CD14-positive monocyte (primary cell): ENCODE data around the gene TNNT2. TPM values are rescaled to one million over a fixed set of nuclear protein-coding genes. Genes with fewer than 3 reads are reported as not detected.

Source experiments
- DNase-seq, 3 donors: peaks; one replicate each; pipeline ENCODE4 v3.0.0-alpha.2; 2011 to 2022
- H2AFZ ChIP-seq: 2 replicates; pipeline ENCODE4 v1.6.0; 2012; ENCODE audit warnings: mild to moderate bottlenecking, low read depth, low read length, inconsistent platforms; ENCODE audit not compliant: insufficient read depth, poor library complexity, severe bottlenecking
- H3K27ac ChIP-seq, 2 donors: 1 replicate in 1 of 2; 2 replicates in 1 of 2; pipeline ENCODE4 v1.5.1; 2012 to 2013; ENCODE audit warnings: low read length in 2 of 2, control low read depth in 1 of 2, inconsistent platforms in 1 of 2, low read depth in 1 of 2, mild to moderate bottlenecking in 1 of 2
- H3K27me3 ChIP-seq, 2 donors: one replicate each; pipeline versions ENCODE4 v1.6.0 to v1.6.1; 2011 to 2013; ENCODE audit warnings: low read length in 2 of 2; ENCODE audit not compliant: control insufficient read depth in 2 of 2, insufficient read depth in 2 of 2
- H3K36me3 ChIP-seq, 2 donors: replicated peaks in 1 of 2; 1 replicate in 1 of 2; 2 replicates in 1 of 2; pipeline versions ENCODE4 v1.5.1 to v1.6.1; 2012 to 2013; ENCODE audit warnings: low read length in 2 of 2, control low read depth in 1 of 2, inconsistent platforms in 1 of 2, mild to moderate bottlenecking in 1 of 2; ENCODE audit not compliant: insufficient read depth in 2 of 2, control insufficient read depth in 1 of 2
- H3K4me1 ChIP-seq, 2 donors: 1 replicate in 1 of 2; 2 replicates in 1 of 2; pipeline versions ENCODE4 v1.5.1 to v1.6.1; 2012 to 2013; ENCODE audit warnings: low read length in 2 of 2, control low read depth in 1 of 2, inconsistent platforms in 1 of 2, mild to moderate bottlenecking in 1 of 2, moderate library complexity in 1 of 2; ENCODE audit not compliant: insufficient read depth in 2 of 2, control insufficient read depth in 1 of 2
- H3K4me2 ChIP-seq: replicated peaks from 2 replicates; pipeline ENCODE3; 2012; ENCODE audit warnings: low read length, moderate library complexity, mild to moderate bottlenecking; ENCODE audit not compliant: poor library complexity, severe bottlenecking; ENCODE audit errors: extremely low read depth
- H3K4me3 ChIP-seq, 3 experiments: fragments of 200-600 bp in 1 of 3; sonication (generic) in 1 of 3; replicated peaks in 1 of 3; 1 replicate in 2 of 3; 2 replicates in 1 of 3; pipeline ENCODE4 v1.5.1; 2011 to 2013; ENCODE audit warnings: low read length in 3 of 3, mild to moderate bottlenecking in 3 of 3, control low read depth in 2 of 3, low read depth in 2 of 3, inconsistent platforms in 1 of 3, moderate library complexity in 1 of 3
- H3K79me2 ChIP-seq: 2 replicates; pipeline ENCODE4 v1.6.0; 2012; ENCODE audit warnings: mild to moderate bottlenecking, control low read depth, inconsistent platforms, low read length, moderate library complexity; ENCODE audit not compliant: insufficient read depth
- H3K9ac ChIP-seq: 2 replicates; pipeline ENCODE4 v1.6.0; 2017; ENCODE audit warnings: low read length, mild to moderate bottlenecking; ENCODE audit not compliant: insufficient read depth, poor library complexity, severe bottlenecking
- H3K9me3 ChIP-seq, 2 donors: replicated peaks in 1 of 2; 1 replicate in 1 of 2; 2 replicates in 1 of 2; pipeline versions ENCODE4 v1.5.1 to v1.6.1; 2012 to 2013; ENCODE audit warnings: low read length in 2 of 2, control low read depth in 1 of 2; ENCODE audit not compliant: control insufficient read depth in 1 of 2, insufficient read depth in 1 of 2
- H4K20me1 ChIP-seq: 2 replicates; pipeline ENCODE4 v1.6.0; 2012; ENCODE audit warnings: mild to moderate bottlenecking, low read length, control low read depth, moderate library complexity; ENCODE audit not compliant: insufficient read depth
- H3K27ac Mint-ChIP-seq, 7 donors: one replicate each; pipeline ENCODE4 v1.8.0; 2020; ENCODE audit warnings: mild to moderate bottlenecking in 7 of 7, mixed read lengths in 7 of 7, moderate library complexity in 6 of 7, inconsistent platforms in 2 of 7
- H3K27me3 Mint-ChIP-seq, 3 donors: one replicate each; pipeline ENCODE4 v1.8.0; 2021 to 2022; ENCODE audit warnings: low read depth in 3 of 3, mild to moderate bottlenecking in 3 of 3, mixed read lengths in 3 of 3, moderate library complexity in 3 of 3, inconsistent platforms in 1 of 3
- H3K36me3 Mint-ChIP-seq, 2 donors: one replicate each; pipeline ENCODE4 v1.8.0; 2020; ENCODE audit warnings: mixed read lengths in 2 of 2, inconsistent platforms in 1 of 2, mild to moderate bottlenecking in 1 of 2
- H3K4me1 Mint-ChIP-seq: one replicate; pipeline ENCODE4 v1.8.0; 2020; ENCODE audit warnings: mild to moderate bottlenecking, mixed read lengths
- H3K4me3 Mint-ChIP-seq, 2 donors: one replicate each; pipeline ENCODE4 v1.8.0; 2020; ENCODE audit warnings: mild to moderate bottlenecking in 2 of 2, mixed read lengths in 2 of 2, moderate library complexity in 1 of 2
- H3K9me3 Mint-ChIP-seq, 7 donors: one replicate each; pipeline ENCODE4 v1.8.0; 2020 to 2022; ENCODE audit warnings: mixed read lengths in 7 of 7, mild to moderate bottlenecking in 6 of 7, moderate library complexity in 6 of 7, inconsistent platforms in 2 of 7
- CTCF ChIP-seq: fragments of 200-600 bp; IDR thresholded peaks from one replicate; pipeline ENCODE4 v1.8.0; 2022; ENCODE audit warnings: antibody characterized with exemption, mild to moderate bottlenecking
- WGBS: methylation state at CpG from one replicate; pipeline ENCODE4 v1.1.5; 2013; ENCODE audit warnings: missing lambda C conversion rate; ENCODE audit not compliant: insufficient coverage; 5-methylcytosine and 5-hydroxymethylcytosine counted together
- intact Hi-C, 2 donors: fragments of 100-400 bp; cut with micrococcal nuclease; formaldehyde crosslinking; loops; one replicate each; pipeline versions ENCODE4 v1.15.0 to v1.15.1; 2023
- polyA plus RNA-seq, 3 donors: library from polyadenylated mRNA; depleted of rRNA in 1 of 3; unstranded in 2 of 3; stranded (reverse) in 1 of 3; fragments of 300-500 nt in 2 of 3; fragments of >200 nt in 1 of 3; fragmentation: Illumina TruSeq in 2 of 3; gene quantifications; 1 replicate in 2 of 3; 2 replicates in 1 of 3; pipeline ENCODE4 v1.2.3, GENCODE V29; 2012 to 2021

Gene TNNT2
- polyA plus RNA-seq, 3 donors: not detected

- Mint-ChIP-seq H3K9me3 (peaks cover 0 to 7% (median 3%) of the 10 kb centered on the region in 7 donors), H3K4me1 (no peaks in the 10 kb centered on the region)
Measured at GRCh38 chr1:201345081-201345355, 32.5 kb downstream of the TNNT2 start.

DNA sequence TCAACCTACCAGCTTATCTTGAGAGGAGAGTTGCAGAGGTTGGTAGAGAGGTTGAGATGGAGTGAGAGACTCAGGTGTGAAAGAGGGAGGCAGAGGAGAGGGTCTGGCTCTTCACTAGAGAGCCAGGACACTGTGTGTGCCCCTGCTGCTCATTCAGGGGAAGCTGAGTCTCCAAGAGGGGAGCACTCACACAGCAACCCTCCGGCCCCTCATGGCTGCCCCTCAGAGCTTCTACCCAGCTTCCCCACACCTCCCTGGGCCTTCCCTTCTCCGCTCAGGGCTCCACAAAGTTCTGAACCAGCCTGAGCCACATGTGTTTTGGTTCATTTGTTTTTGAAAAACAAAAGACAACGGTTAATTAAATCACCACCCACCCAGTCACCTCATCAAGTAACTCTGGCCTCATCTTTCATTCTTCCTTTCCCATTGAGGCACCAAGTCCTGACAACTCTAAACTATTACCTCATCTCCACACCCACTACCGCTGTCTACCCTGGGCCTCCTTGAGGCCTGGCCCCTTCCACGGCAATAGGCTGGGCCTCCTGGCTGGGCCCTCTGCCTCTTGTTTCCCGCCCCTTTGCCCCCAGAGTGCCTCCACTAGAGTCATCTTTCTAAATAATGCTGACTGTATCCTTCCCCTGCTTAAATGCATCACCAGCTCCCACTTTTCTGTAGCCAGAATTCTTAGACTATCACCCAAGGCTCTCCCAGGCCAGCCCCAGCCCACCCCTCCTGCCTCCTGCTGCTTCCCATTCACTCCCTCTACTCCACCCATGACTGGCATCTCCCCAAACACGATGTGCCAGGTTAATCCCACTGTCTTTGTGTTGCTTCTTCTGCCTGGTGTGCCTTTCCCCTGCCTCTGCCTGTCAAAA, 33.0 kb downstream of the TNNT2 start:
- H3K36me3 Mint-ChIP-seq: no peaks in the 10 kb centered on the region
- Histone ChIP-seq H3K27ac (no peak overlapping the region), H3K4me2 (no peak overlapping the region), H3K27me3 (peaks cover 0 to 9% of the 10 kb centered on the region in 2 donors), H2AFZ (no peak overlapping the region), H3K9me3 (no peaks in the 10 kb centered on the region), H3K79me2 (no peaks in the 10 kb centered on the region), H3K4me3 (no peak overlapping the region), H3K9ac (no peak overlapping the region), H3K36me3 (no peaks in the 10 kb centered on the region), H3K4me1 (no peaks in the 10 kb centered on the region), H4K20me1 (no peaks in the 10 kb centered on the region)
- no peak for DNase-seq
- no peak for TF ChIP-seq CTCF
- H3K4me1 Mint-ChIP-seq: no peaks in the 10 kb centered on the region
- intact Hi-C loops: no loop called here
- WGBS: 71% methylated on average over 5 of the region's 7 CpGs
- H3K9me3 Mint-ChIP-seq: peaks cover 0 to 7% (median 3%) of the 10 kb centered on the region in 7 donors
- peaks cover 7 to 22% (median 11%) of the 10 kb centered on the region in 3 donors for H3K27me3 Mint-ChIP-seq
- peak overlapping the region in 1 of 7 donors; percentile 64 for H3K27ac Mint-ChIP-seq
- H3K4me3 Mint-ChIP-seq: no peak overlapping the region

More at GRCh38 chr1:201345081-201345355, 32.5 kb downstream of the TNNT2 start:
- no peaks in the 10 kb centered on the region for H3K9me3 ChIP-seq
- H3K4me2 ChIP-seq: no peak overlapping the region
- no peak for TF ChIP-seq CTCF
- H3K4me1 ChIP-seq: no peaks in the 10 kb centered on the region
- Mint-ChIP-seq H3K27me3 (peaks cover 7 to 22% (median 9%) of the 10 kb centered on the region in 3 donors), H3K27ac (peak overlapping the region in 1 of 7 donors; percentile 64), H3K4me3 (no peak overlapping the region), H3K36me3 (no peaks in the 10 kb centered on the region)
- no peak for DNase-seq
- H3K27ac ChIP-seq: no peak overlapping the region
- H3K79me2 ChIP-seq: no peaks in the 10 kb centered on the region
- H3K36me3 ChIP-seq: no peaks in the 10 kb centered on the region
- H3K27me3 ChIP-seq: peaks cover 0 to 9% of the 10 kb centered on the region in 2 donors
- WGBS: 98% methylated on average over 4 of the region's 5 CpGs
- H4K20me1 ChIP-seq: no peaks in the 10 kb centered on the region
- H3K4me3 ChIP-seq: no peak overlapping the region
- no peak overlapping the region for H2AFZ ChIP-seq
- H3K9ac ChIP-seq: no peak overlapping the region
- intact Hi-C loops: no loop called here
